OCI-LY3 (cell line): ENCODE data around the gene PPP3CA.

Experiments
- H2AFZ ChIP-seq: fragments of 200-600, 300-600 bp; shearing (Covaris generic); 2 replicates; pipeline ENCODE4 v1.6.0; 2014; ENCODE audit warnings: antibody characterized with exemption, low read depth, low read length
- H3K27ac ChIP-seq: fragments of 200-600, 300-600 bp; sonication (generic); 2 replicates; pipeline ENCODE4 v1.5.1; 2014; ENCODE audit warnings: mild to moderate bottlenecking, low read length, moderate library complexity, mixed read lengths
- H3K27me3 ChIP-seq: fragments of 200-600, 300-600 bp; sonication (generic); 2 replicates; pipeline ENCODE4 v1.6.1; 2014; ENCODE audit warnings: low read depth, low read length, mixed read lengths
- H3K36me3 ChIP-seq: fragments of 200-600, 300-600 bp; sonication (generic); replicated peaks from 2 replicates; pipeline ENCODE3; 2014; ENCODE audit warnings: low read depth, low read length, mixed read lengths
- H3K4me1 ChIP-seq: fragments of 300-600, 200-600 bp; sonication (generic); 2 replicates; pipeline ENCODE4 v1.6.1; 2014; ENCODE audit warnings: low read length, mixed read lengths
- H3K4me2 ChIP-seq: fragments of 200-600, 300-600 bp; sonication (generic); 2 replicates; pipeline ENCODE4 v1.6.1; 2014; ENCODE audit warnings: low read length, mixed read lengths
- H3K4me3 ChIP-seq: fragments of 300-600, 200-600 bp; sonication (generic); 2 replicates; pipeline ENCODE4 v1.5.1; 2014; ENCODE audit warnings: antibody characterized with exemption, mild to moderate bottlenecking, low read length, moderate library complexity
- H3K79me2 ChIP-seq: fragments of 300-600, 200-600 bp; shearing (Covaris generic); 2 replicates; pipeline ENCODE4 v1.6.1; 2014; ENCODE audit warnings: mild to moderate bottlenecking, low read length, mixed read lengths
- H3K9ac ChIP-seq: fragments of 300-600, 200-600 bp; shearing (Covaris generic); 2 replicates; pipeline ENCODE4 v1.6.0; 2014; ENCODE audit warnings: mild to moderate bottlenecking, low read length, moderate library complexity
- H3K9me3 ChIP-seq: fragments of 200-600, 300-600 bp; shearing (Covaris generic); 2 replicates; pipeline ENCODE4 v1.6.1; 2014; ENCODE audit warnings: low read length, mixed read lengths; ENCODE audit not compliant: insufficient read depth
- H4K20me1 ChIP-seq: fragments of 200-600, 300-600 bp; sonication (generic); 2 replicates; pipeline ENCODE4 v1.6.1; 2016; ENCODE audit warnings: low read length, mixed read lengths; ENCODE audit not compliant: insufficient read depth
- EZH2phosphoT487 ChIP-seq: fragments of 200-600 bp; shearing (Covaris generic); IDR thresholded peaks from 2 replicates; pipeline ENCODE4 v1.6.1; 2018; ENCODE audit warnings: antibody characterized with exemption, mixed run types, low read depth
- TF ChIP-seq, protein P1 (sequence below): fragments of 200-600, 300-600 bp; sonication (generic); IDR thresholded peaks from 2 replicates; pipeline ENCODE4 v1.5.1; 2014; ENCODE audit warnings: antibody characterized with exemption, low read length, low read depth

PPP3CA gene

DNA sequence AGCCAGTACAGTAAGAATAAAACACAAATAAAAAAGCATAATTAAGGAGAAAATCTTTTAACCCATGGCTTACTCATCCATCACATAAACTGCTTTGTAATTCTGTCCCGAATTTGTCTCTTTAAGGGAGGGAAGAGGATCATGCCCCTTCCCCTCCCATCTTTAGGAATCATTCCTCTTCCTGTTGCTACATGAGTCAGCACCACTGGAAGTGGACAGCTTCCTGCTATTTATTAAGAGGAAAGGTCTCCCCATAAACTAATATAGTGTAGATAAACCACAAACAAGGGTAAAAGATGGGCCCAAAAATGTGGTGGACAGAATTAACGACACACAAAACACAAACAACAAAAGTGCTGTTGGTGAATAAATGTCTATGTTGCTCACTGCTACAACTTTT, 75.8 kb downstream of the PPP3CA start:
- Histone ChIP-seq H3K9ac (no peak overlapping the region), H3K9me3 (no peaks in the 10 kb centered on the region), H2AFZ (no peak overlapping the region), H3K4me1 (peaks cover 20% of the 10 kb centered on the region), H3K79me2 (peaks cover 71% of the 10 kb centered on the region), H3K36me3 (no peaks in the 10 kb centered on the region), H3K27ac (no peak overlapping the region), H3K4me3 (no peak overlapping the region), H3K4me2 (no peak overlapping the region), H4K20me1 (peaks cover 14% of the 10 kb centered on the region; the same call in 1 of the 2 replicates), H3K27me3 (no peaks in the 10 kb centered on the region)
- no peak for TF ChIP-seq EZH2phosphoT487
- TF ChIP-seq, protein P1, sequence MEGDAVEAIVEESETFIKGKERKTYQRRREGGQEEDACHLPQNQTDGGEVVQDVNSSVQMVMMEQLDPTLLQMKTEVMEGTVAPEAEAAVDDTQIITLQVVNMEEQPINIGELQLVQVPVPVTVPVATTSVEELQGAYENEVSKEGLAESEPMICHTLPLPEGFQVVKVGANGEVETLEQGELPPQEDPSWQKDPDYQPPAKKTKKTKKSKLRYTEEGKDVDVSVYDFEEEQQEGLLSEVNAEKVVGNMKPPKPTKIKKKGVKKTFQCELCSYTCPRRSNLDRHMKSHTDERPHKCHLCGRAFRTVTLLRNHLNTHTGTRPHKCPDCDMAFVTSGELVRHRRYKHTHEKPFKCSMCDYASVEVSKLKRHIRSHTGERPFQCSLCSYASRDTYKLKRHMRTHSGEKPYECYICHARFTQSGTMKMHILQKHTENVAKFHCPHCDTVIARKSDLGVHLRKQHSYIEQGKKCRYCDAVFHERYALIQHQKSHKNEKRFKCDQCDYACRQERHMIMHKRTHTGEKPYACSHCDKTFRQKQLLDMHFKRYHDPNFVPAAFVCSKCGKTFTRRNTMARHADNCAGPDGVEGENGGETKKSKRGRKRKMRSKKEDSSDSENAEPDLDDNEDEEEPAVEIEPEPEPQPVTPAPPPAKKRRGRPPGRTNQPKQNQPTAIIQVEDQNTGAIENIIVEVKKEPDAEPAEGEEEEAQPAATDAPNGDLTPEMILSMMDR = no peak

DNA sequence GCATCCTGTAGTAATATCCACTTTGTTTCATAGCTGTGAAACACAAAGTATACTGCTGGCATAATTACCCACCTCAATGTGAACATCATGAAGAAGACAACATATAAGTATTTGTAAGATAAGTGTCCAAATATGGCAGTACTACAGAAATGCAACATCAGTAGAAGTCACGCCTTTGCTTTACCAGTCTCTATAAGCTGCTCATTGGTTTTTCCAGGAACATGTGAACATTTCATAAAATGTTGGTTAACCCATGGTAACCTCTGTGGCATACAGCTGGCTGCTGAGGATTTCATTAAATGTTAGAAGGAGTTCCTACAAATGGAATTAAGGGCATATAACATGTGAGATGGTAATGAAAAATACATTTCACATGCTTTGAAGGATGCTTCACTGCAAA, 77.6 kb downstream of the PPP3CA start:
- H3K4me1 ChIP-seq = peaks cover 14% of the 10 kb centered on the region
- H3K9me3 ChIP-seq = no peaks in the 10 kb centered on the region
- no peak overlapping the region for H3K9ac ChIP-seq
- H3K36me3 ChIP-seq = no peaks in the 10 kb centered on the region
- H4K20me1 ChIP-seq = peaks cover 19% of the 10 kb centered on the region; the same call in 1 of the 2 replicates
- TF ChIP-seq EZH2phosphoT487 = no peak
- no peaks in the 10 kb centered on the region for H3K27me3 ChIP-seq
- H3K79me2 ChIP-seq = peaks cover 71% of the 10 kb centered on the region
- H3K27ac ChIP-seq = no peak overlapping the region
- no peak overlapping the region for H3K4me2 ChIP-seq
- no peak overlapping the region for H2AFZ ChIP-seq
- H3K4me3 ChIP-seq = no peak overlapping the region

DNA sequence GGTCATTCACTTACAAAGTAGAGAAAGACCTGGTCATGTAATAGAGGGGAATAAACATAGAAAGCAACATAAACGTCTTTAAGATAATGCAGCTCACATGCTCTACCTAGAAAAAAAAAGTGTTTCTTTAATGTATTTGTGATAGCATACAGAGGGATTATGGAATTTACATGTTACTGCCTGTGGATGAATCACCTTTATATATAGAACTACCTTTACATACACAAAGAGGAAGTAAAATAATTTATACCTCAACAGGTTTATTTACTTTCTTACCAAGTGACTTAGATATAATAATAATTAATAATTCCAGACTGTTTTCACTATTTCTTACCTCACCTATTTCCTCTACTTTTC, 81.5 kb downstream of the PPP3CA start:
- Histone ChIP-seq H3K27ac (no peak overlapping the region), H3K9ac (no peak overlapping the region)

DNA sequence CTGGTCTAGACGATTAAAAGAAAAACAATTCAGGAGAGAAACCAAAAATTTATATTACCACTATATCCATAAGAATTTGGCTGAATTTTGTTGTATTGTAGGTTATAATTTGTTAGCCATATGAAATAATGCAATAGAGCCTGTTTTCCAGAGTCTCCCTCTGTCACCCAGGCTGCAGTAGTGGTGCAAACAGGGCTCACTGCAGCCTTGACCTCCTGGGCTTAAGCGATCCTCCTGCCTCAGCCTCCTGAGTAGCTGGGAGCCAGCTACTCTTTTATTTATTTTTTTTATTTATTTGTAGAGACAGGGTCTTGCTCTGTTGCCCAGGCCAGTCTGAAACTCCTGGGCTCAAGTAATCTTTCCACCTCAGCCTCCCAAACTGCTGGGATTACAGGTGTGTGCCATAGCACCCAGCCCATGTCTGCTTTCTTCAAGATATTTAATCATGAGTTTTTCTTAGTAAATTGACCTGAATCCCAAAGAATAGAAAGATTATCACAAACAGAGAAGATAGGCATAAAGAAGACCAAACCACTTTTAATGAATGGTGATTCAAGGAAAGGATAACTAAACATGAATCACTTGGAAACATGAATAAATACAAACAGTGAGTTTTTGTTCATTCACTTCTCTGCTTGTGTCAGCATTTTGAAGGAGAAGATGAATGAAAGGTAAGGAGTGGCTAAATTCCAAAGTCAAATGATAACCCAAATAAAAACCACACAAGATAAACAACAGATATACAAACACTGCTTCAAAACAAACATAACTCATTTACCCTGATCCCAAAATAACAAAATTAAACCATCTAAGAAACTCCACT, 82.1 kb downstream of the PPP3CA start:
- Histone ChIP-seq H2AFZ (no peak overlapping the region), H3K79me2 (peaks cover 66% of the 10 kb centered on the region), H3K4me2 (no peak overlapping the region), H3K27ac (no peak overlapping the region), H3K9me3 (no peaks in the 10 kb centered on the region), H3K36me3 (no peaks in the 10 kb centered on the region), H3K27me3 (no peaks in the 10 kb centered on the region), H4K20me1 (peaks cover 10% of the 10 kb centered on the region; the same call in 1 of the 2 replicates), H3K4me3 (no peak overlapping the region), H3K9ac (no peak overlapping the region), H3K4me1 (peaks cover 32% of the 10 kb centered on the region)
- TF ChIP-seq EZH2phosphoT487 = no peak
- TF ChIP-seq, protein P1 = no peak

More for the DNA sequence above, 81.5 kb downstream of the PPP3CA start:
- no peak for TF ChIP-seq EZH2phosphoT487
- TF ChIP-seq, protein P1 = no peak
- Histone ChIP-seq H3K4me2 (no peak overlapping the region), H3K4me1 (peaks cover 26% of the 10 kb centered on the region), H3K4me3 (no peak overlapping the region), H3K9me3 (no peaks in the 10 kb centered on the region), H3K79me2 (peaks cover 64% of the 10 kb centered on the region), H4K20me1 (peaks cover 12% of the 10 kb centered on the region; the same call in 1 of the 2 replicates), H3K27me3 (no peaks in the 10 kb centered on the region), H2AFZ (no peak overlapping the region), H3K36me3 (no peaks in the 10 kb centered on the region)
